HEK293 (cell line): Measurements from ENCODE around the gene RASL12.

Experiments used
- IKZF3 ChIP-seq: fragments of 450-650 bp; IDR thresholded peaks from 2 replicates; pipeline ENCODE4 v1.5.0; 2018; ENCODE audit warnings: missing biosample characterization, mild to moderate bottlenecking, missing genetic modification characterization, moderate library complexity
- KLF16 ChIP-seq: fragments of 450-650 bp; formaldehyde crosslinking; IDR thresholded peaks from 2 replicates; pipeline ENCODE4 v1.5.1; 2017; ENCODE audit warnings: missing biosample characterization, missing genetic modification characterization
- SP2 ChIP-seq: fragments of 450-650 bp; formaldehyde crosslinking; IDR thresholded peaks from 2 replicates; pipeline ENCODE4 v1.5.1; 2016; ENCODE audit warnings: missing biosample characterization, missing genetic modification characterization
- ZNF133 ChIP-seq: fragments of 450-650 bp; formaldehyde crosslinking; IDR thresholded peaks from 2 replicates; pipeline ENCODE4 v1.5.1; 2016; ENCODE audit warnings: missing biosample characterization, missing genetic modification characterization
- ZNF155 ChIP-seq: fragments of 450-650 bp; formaldehyde crosslinking; IDR thresholded peaks from 2 replicates; pipeline ENCODE4 v1.5.1; 2016; ENCODE audit warnings: missing biosample characterization, missing genetic modification characterization
- ZNF2 ChIP-seq: fragments of 450-650 bp; formaldehyde crosslinking; IDR thresholded peaks from 2 replicates; pipeline ENCODE4 v1.5.1; 2016; ENCODE audit warnings: missing biosample characterization, missing genetic modification characterization
- ZNF26 ChIP-seq: fragments of 450-650 bp; formaldehyde crosslinking; IDR thresholded peaks from 2 replicates; pipeline ENCODE4 v1.5.1; 2016; ENCODE audit warnings: missing biosample characterization, missing genetic modification characterization
- ZNF302 ChIP-seq: fragments of 450-650 bp; formaldehyde crosslinking; IDR thresholded peaks from 2 replicates; pipeline ENCODE4 v1.5.1; 2016; ENCODE audit warnings: missing biosample characterization, missing genetic modification characterization, low read depth
- ZNF433 ChIP-seq: fragments of 450-650 bp; formaldehyde crosslinking; IDR thresholded peaks from 2 replicates; pipeline ENCODE4 v1.5.1; 2016; ENCODE audit warnings: missing biosample characterization, missing genetic modification characterization, low read depth
- ZNF518A ChIP-seq: fragments of 450-650 bp; formaldehyde crosslinking; conservative IDR thresholded peaks from 2 replicates; pipeline ENCODE4 v1.5.1; 2016; ENCODE audit warnings: low read depth, missing biosample characterization, missing genetic modification characterization
- ZNF645 ChIP-seq: fragments of 450-650 bp; formaldehyde crosslinking; IDR thresholded peaks from 2 replicates; pipeline ENCODE4; 2016; ENCODE audit warnings: missing biosample characterization, missing genetic modification characterization
- ZNF785 ChIP-seq: fragments of 450-650 bp; formaldehyde crosslinking; IDR thresholded peaks from 2 replicates; pipeline ENCODE4 v1.5.1; 2016; ENCODE audit warnings: missing biosample characterization, missing genetic modification characterization
- TF ChIP-seq, protein P1 (sequence below): fragments of 450-650 bp; formaldehyde crosslinking; IDR thresholded peaks from 2 replicates; pipeline ENCODE4 v1.5.1; 2016; ENCODE audit warnings: missing biosample characterization, missing genetic modification characterization

DNA sequence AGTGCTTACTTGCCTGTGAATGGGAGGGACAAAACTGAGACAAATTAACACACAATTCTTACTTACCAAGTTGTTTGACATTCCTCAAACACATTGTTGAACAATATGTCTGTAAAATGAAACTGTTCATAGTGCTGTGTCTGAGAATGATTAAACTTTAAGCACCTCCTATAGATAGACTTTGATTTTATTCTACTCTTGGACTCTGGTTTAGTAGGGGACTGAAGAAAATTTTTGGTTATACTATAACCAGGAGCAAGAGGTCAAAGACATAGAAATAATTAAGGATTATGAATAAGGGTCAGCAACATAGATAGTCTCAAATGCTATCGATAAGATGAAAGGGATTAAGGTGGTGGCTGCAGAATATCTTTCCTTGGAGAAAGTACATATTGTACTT lies 30.5 kb downstream of the RASL12 start:
- no peak for TF ChIP-seq ZNF433 (tag by site-specific recombination)
- TF ChIP-seq ZNF645 (tag by site-specific recombination) = no peak
- TF ChIP-seq, protein P1, sequence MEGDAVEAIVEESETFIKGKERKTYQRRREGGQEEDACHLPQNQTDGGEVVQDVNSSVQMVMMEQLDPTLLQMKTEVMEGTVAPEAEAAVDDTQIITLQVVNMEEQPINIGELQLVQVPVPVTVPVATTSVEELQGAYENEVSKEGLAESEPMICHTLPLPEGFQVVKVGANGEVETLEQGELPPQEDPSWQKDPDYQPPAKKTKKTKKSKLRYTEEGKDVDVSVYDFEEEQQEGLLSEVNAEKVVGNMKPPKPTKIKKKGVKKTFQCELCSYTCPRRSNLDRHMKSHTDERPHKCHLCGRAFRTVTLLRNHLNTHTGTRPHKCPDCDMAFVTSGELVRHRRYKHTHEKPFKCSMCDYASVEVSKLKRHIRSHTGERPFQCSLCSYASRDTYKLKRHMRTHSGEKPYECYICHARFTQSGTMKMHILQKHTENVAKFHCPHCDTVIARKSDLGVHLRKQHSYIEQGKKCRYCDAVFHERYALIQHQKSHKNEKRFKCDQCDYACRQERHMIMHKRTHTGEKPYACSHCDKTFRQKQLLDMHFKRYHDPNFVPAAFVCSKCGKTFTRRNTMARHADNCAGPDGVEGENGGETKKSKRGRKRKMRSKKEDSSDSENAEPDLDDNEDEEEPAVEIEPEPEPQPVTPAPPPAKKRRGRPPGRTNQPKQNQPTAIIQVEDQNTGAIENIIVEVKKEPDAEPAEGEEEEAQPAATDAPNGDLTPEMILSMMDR (tag by site-specific recombination) = no peak
- TF ChIP-seq IKZF3 (tag by site-specific recombination) = no peak
- TF ChIP-seq ZNF518A = no peak
- TF ChIP-seq ZNF785 (tag by site-specific recombination) = no peak
- TF ChIP-seq ZNF26 (tag by site-specific recombination) = no peak
- TF ChIP-seq ZNF133 (tag by site-specific recombination) = no peak
- no peak for TF ChIP-seq SP2
- TF ChIP-seq ZNF2 (tag by site-specific recombination) = no peak
- no peak for TF ChIP-seq KLF16 (tag by site-specific recombination)
- TF ChIP-seq ZNF155 (tag by site-specific recombination) = no peak
- TF ChIP-seq ZNF302 = no peak
